ENCODE measurements around the gene PSG3. TPM values are rescaled to one million over a fixed set of nuclear protein-coding genes. Genes with fewer than 3 reads are reported as not detected.

The PSG3 gene
- total RNA-seq = 0.79 and 0.87 TPM in 2 replicates

GRCh38 chr19:42740381-42740780 lies at the start of gene PSG3:
PSG3 (minus strand) TSS chr19:42740481; CDS start chr19:42740384, 97 bp downstream.

Other genes starting within 250 kb of the PSG3 start
- 13.3 and 15.4 TPM in 2 replicates for gene CEACAM1, start 212.0 kb downstream of the PSG3 start, total RNA-seq
- gene CEACAM8, start 145.6 kb downstream of the PSG3 start, total RNA-seq = not detected in 2 replicates
- 0.07 and 0.10 TPM in 2 replicates for gene PSG8, start 25.2 kb upstream of the PSG3 start, total RNA-seq
- gene PSG1, start 139.2 kb upstream of the PSG3 start, total RNA-seq = 1.1 and 3.1 TPM in 2 replicates
- gene PSG6, start 177.4 kb upstream of the PSG3 start, total RNA-seq = not detected in 2 replicates
- gene PSG7, start 196.7 kb upstream of the PSG3 start, total RNA-seq = 0.64 TPM in 1 of 2 replicates, not detected in the other

All from mammary microvascular endothelial cell (primary cell).